Activated CD8-positive, alpha-beta T cell treated with anti-CD3 and anti-CD28 coated beads for 36 hours (primary cell): ENCODE results near the gene SGK1. TPM values are rescaled to one million over a fixed set of nuclear protein-coding genes. Genes with fewer than 3 reads are reported as not detected.
"Not testable (repeated sequence)": the region's sequence is repeated elsewhere in the genome, so short reads cannot be mapped to it uniquely, and the experiment has no call there.

ENCODE experiments used
- ATAC-seq: fragments of 200-7000 bp; cut with Tn5 transposase; one replicate; pipeline ENCODE4 v1.10.0; 2021; ENCODE audit warnings: mild to moderate bottlenecking, moderate library complexity
- CTCF ChIA-PET: fragments of 350-600 bp; sonication (Branson Sonifier 250); formaldehyde crosslinking; loops from one replicate; lab custom pipeline; 2021; ENCODE audit warnings: antibody characterized with exemption; lab: Charles Lee
- POLR2A ChIA-PET: fragments of 350-600 bp; sonication (Branson Sonifier 250); formaldehyde crosslinking; loops from one replicate; lab custom pipeline; 2021; ENCODE audit warnings: antibody characterized with exemption; lab: Charles Lee
- DNase-seq: peaks from one replicate; pipeline ENCODE4 v3.0.0-alpha.2; 2020
- H3K27ac Mint-ChIP-seq: one replicate; pipeline ENCODE4 v1.8.0; 2021; ENCODE audit warnings: mild to moderate bottlenecking, mixed read lengths
- H3K27me3 Mint-ChIP-seq: one replicate; pipeline ENCODE4 v1.8.0; 2021; ENCODE audit warnings: mixed read lengths
- H3K36me3 Mint-ChIP-seq: one replicate; pipeline ENCODE4 v1.8.0; 2021; ENCODE audit warnings: low read depth, mixed read lengths
- H3K4me1 Mint-ChIP-seq: one replicate; pipeline ENCODE4 v1.8.0; 2021; ENCODE audit warnings: low read depth, mixed read lengths
- H3K4me3 Mint-ChIP-seq: one replicate; pipeline ENCODE4 v1.8.0; 2021; ENCODE audit warnings: mild to moderate bottlenecking, moderate library complexity, mixed read lengths
- H3K9me3 Mint-ChIP-seq: one replicate; pipeline ENCODE4 v1.8.0; 2021; ENCODE audit warnings: mixed read lengths
- CTCF ChIP-seq: fragments of 200-600 bp; IDR thresholded peaks from one replicate; pipeline ENCODE4 v1.8.0; 2022; ENCODE audit warnings: antibody characterized with exemption, mild to moderate bottlenecking
- intact Hi-C: fragments of 100-400 bp; cut with micrococcal nuclease; formaldehyde crosslinking; loops from one replicate; pipeline ENCODE4 v1.10.0; 2022
- total RNA-seq, 2 experiments: library from RNA; stranded (reverse); gene quantifications; one replicate each; pipeline ENCODE4 v1.2.3, GENCODE V29; 2021

SGK1 gene
- total RNA-seq, 2 experiments from 2014 or later: 46.4 to 53.4 TPM

GRCh38 chr6:134309227-134309626, 8.7 kb downstream of the SGK1 start:
- Mint-ChIP-seq H3K27me3 (no peaks in the 10 kb centered on the region), H3K36me3 (no peaks in the 10 kb centered on the region), H3K9me3 (no peaks in the 10 kb centered on the region), H3K4me1 (peaks cover 16% of the 10 kb centered on the region), H3K4me3 (no peak overlapping the region), H3K27ac (no peak overlapping the region)
- POLR2A ChIA-PET: no interaction called here
- intact Hi-C loops: no loop called here
- TF ChIP-seq CTCF: no peak
- no peak for DNase-seq
- CTCF ChIA-PET: interaction anchor here (1.6 to 1.9 kb wide), 2 partner anchors 8 to 136 kb away, joined by 4 to 9 read pairs; partner anchors contain the start of gene SGK1
- ATAC-seq: no peak

- Mint-ChIP-seq H3K36me3 (no peaks in the 10 kb centered on the region), H3K4me1 (peaks cover 17% of the 10 kb centered on the region), H3K9me3 (no peaks in the 10 kb centered on the region), H3K27ac (no peak overlapping the region), H3K27me3 (no peaks in the 10 kb centered on the region), H3K4me3 (no peak overlapping the region)
- ATAC-seq (no peak), DNase-seq (no peak)
- intact Hi-C loops: no loop called here
- CTCF ChIA-PET: interaction anchor here (1.6 to 1.9 kb wide), 2 partner anchors 9 to 135 kb away, joined by 4 to 9 read pairs; partner anchors contain the start of gene SGK1
- POLR2A ChIA-PET: no interaction called here
- TF ChIP-seq CTCF: no peak
Observed at GRCh38 chr6:134308800-134309199, 9.1 kb downstream of the SGK1 start.

- intact Hi-C loops: no loop called here
- ATAC-seq (no peak), DNase-seq (no peak)
- Mint-ChIP-seq H3K36me3 (no peaks in the 10 kb centered on the region), H3K4me1 (peaks cover 13% of the 10 kb centered on the region), H3K9me3 (no peaks in the 10 kb centered on the region), H3K27me3 (no peaks in the 10 kb centered on the region), H3K4me3 (no peak overlapping the region), H3K27ac (no peak overlapping the region)
- ChIA-PET CTCF (interaction anchor here (0.7 to 1.9 kb wide), 3 partner anchors 9 to 134 kb away, joined by 3 to 9 read pairs (median 4); partner anchors contain the start of gene SGK1), POLR2A (no interaction called here)
- no peak for TF ChIP-seq CTCF
Observed at GRCh38 chr6:134307870-134308269, 10.0 kb downstream of the SGK1 start.

- no peaks in the 10 kb centered on the region for H3K9me3 Mint-ChIP-seq
- TF ChIP-seq CTCF: no peak
- DNase-seq (no peak), ATAC-seq (no peak)
- no peaks in the 10 kb centered on the region for H3K27me3 Mint-ChIP-seq
- ChIA-PET POLR2A (no interaction called here), CTCF (no interaction called here)
- no peak overlapping the region for H3K27ac Mint-ChIP-seq
- no peaks in the 10 kb centered on the region for H3K36me3 Mint-ChIP-seq
- H3K4me1 Mint-ChIP-seq: peaks cover 17% of the 10 kb centered on the region
- intact Hi-C loops: no loop called here
- H3K4me3 Mint-ChIP-seq: no peak overlapping the region
Observed at GRCh38 chr6:134307075-134307474, 10.8 kb downstream of the SGK1 start.

GRCh38 chr6:134304381-134304780, 13.5 kb downstream of the SGK1 start:
- H3K9me3 Mint-ChIP-seq, H3K27me3 Mint-ChIP-seq, ATAC-seq, H3K36me3 Mint-ChIP-seq, DNase-seq, H3K27ac Mint-ChIP-seq, H3K4me3 Mint-ChIP-seq, intact Hi-C loops, POLR2A ChIA-PET: not testable (repeated sequence)
- H3K4me1 Mint-ChIP-seq: peaks cover 24% of the 10 kb centered on the region
- CTCF ChIA-PET: interaction anchor here (0.6 to 1.5 kb wide), 2 partner anchors 318 to 336 kb away, joined by 3 to 4 read pairs; no protein-coding TSS in a partner anchor
